CD14-positive monocyte (primary cell): ENCODE measurements around the gene SEMA3C. TPM values are rescaled to one million over a fixed set of nuclear protein-coding genes. Genes with fewer than 3 reads are reported as not detected.
A peak's percentile ranks its signal among the peaks of the same experiment; 100 is the strongest.

Experiments
- DNase-seq, 3 donors: peaks; one replicate each; pipeline ENCODE4 v3.0.0-alpha.2; 2011 to 2022
- H2AFZ ChIP-seq: 2 replicates; pipeline ENCODE4 v1.6.0; 2012; ENCODE audit warnings: mild to moderate bottlenecking, low read depth, low read length, inconsistent platforms; ENCODE audit not compliant: insufficient read depth, poor library complexity, severe bottlenecking
- H3K27ac ChIP-seq, 2 donors: 1 replicate in 1 of 2; 2 replicates in 1 of 2; pipeline ENCODE4 v1.5.1; 2012 to 2013; ENCODE audit warnings: low read length in 2 of 2, control low read depth in 1 of 2, inconsistent platforms in 1 of 2, low read depth in 1 of 2, mild to moderate bottlenecking in 1 of 2
- H3K27me3 ChIP-seq, 2 donors: one replicate each; pipeline versions ENCODE4 v1.6.0 to v1.6.1; 2011 to 2013; ENCODE audit warnings: low read length in 2 of 2; ENCODE audit not compliant: control insufficient read depth in 2 of 2, insufficient read depth in 2 of 2
- H3K36me3 ChIP-seq, 2 donors: replicated peaks in 1 of 2; 1 replicate in 1 of 2; 2 replicates in 1 of 2; pipeline versions ENCODE4 v1.5.1 to v1.6.1; 2012 to 2013; ENCODE audit warnings: low read length in 2 of 2, control low read depth in 1 of 2, inconsistent platforms in 1 of 2, mild to moderate bottlenecking in 1 of 2; ENCODE audit not compliant: insufficient read depth in 2 of 2, control insufficient read depth in 1 of 2
- H3K4me1 ChIP-seq, 2 donors: 1 replicate in 1 of 2; 2 replicates in 1 of 2; pipeline versions ENCODE4 v1.5.1 to v1.6.1; 2012 to 2013; ENCODE audit warnings: low read length in 2 of 2, control low read depth in 1 of 2, inconsistent platforms in 1 of 2, mild to moderate bottlenecking in 1 of 2, moderate library complexity in 1 of 2; ENCODE audit not compliant: insufficient read depth in 2 of 2, control insufficient read depth in 1 of 2
- H3K4me2 ChIP-seq: replicated peaks from 2 replicates; pipeline ENCODE3; 2012; ENCODE audit warnings: low read length, moderate library complexity, mild to moderate bottlenecking; ENCODE audit not compliant: poor library complexity, severe bottlenecking; ENCODE audit errors: extremely low read depth
- H3K4me3 ChIP-seq, 3 experiments: fragments of 200-600 bp in 1 of 3; sonication (generic) in 1 of 3; replicated peaks in 1 of 3; 1 replicate in 2 of 3; 2 replicates in 1 of 3; pipeline ENCODE4 v1.5.1; 2011 to 2013; ENCODE audit warnings: low read length in 3 of 3, mild to moderate bottlenecking in 3 of 3, control low read depth in 2 of 3, low read depth in 2 of 3, inconsistent platforms in 1 of 3, moderate library complexity in 1 of 3
- H3K79me2 ChIP-seq: 2 replicates; pipeline ENCODE4 v1.6.0; 2012; ENCODE audit warnings: mild to moderate bottlenecking, control low read depth, inconsistent platforms, low read length, moderate library complexity; ENCODE audit not compliant: insufficient read depth
- H3K9ac ChIP-seq: 2 replicates; pipeline ENCODE4 v1.6.0; 2017; ENCODE audit warnings: low read length, mild to moderate bottlenecking; ENCODE audit not compliant: insufficient read depth, poor library complexity, severe bottlenecking
- H3K9me3 ChIP-seq, 2 donors: replicated peaks in 1 of 2; 1 replicate in 1 of 2; 2 replicates in 1 of 2; pipeline versions ENCODE4 v1.5.1 to v1.6.1; 2012 to 2013; ENCODE audit warnings: low read length in 2 of 2, control low read depth in 1 of 2; ENCODE audit not compliant: control insufficient read depth in 1 of 2, insufficient read depth in 1 of 2
- H4K20me1 ChIP-seq: 2 replicates; pipeline ENCODE4 v1.6.0; 2012; ENCODE audit warnings: mild to moderate bottlenecking, low read length, control low read depth, moderate library complexity; ENCODE audit not compliant: insufficient read depth
- H3K27ac Mint-ChIP-seq, 7 donors: one replicate each; pipeline ENCODE4 v1.8.0; 2020; ENCODE audit warnings: mild to moderate bottlenecking in 7 of 7, mixed read lengths in 7 of 7, moderate library complexity in 6 of 7, inconsistent platforms in 2 of 7
- H3K27me3 Mint-ChIP-seq, 3 donors: one replicate each; pipeline ENCODE4 v1.8.0; 2021 to 2022; ENCODE audit warnings: low read depth in 3 of 3, mild to moderate bottlenecking in 3 of 3, mixed read lengths in 3 of 3, moderate library complexity in 3 of 3, inconsistent platforms in 1 of 3
- H3K36me3 Mint-ChIP-seq, 2 donors: one replicate each; pipeline ENCODE4 v1.8.0; 2020; ENCODE audit warnings: mixed read lengths in 2 of 2, inconsistent platforms in 1 of 2, mild to moderate bottlenecking in 1 of 2
- H3K4me1 Mint-ChIP-seq: one replicate; pipeline ENCODE4 v1.8.0; 2020; ENCODE audit warnings: mild to moderate bottlenecking, mixed read lengths
- H3K4me3 Mint-ChIP-seq, 2 donors: one replicate each; pipeline ENCODE4 v1.8.0; 2020; ENCODE audit warnings: mild to moderate bottlenecking in 2 of 2, mixed read lengths in 2 of 2, moderate library complexity in 1 of 2
- H3K9me3 Mint-ChIP-seq, 7 donors: one replicate each; pipeline ENCODE4 v1.8.0; 2020 to 2022; ENCODE audit warnings: mixed read lengths in 7 of 7, mild to moderate bottlenecking in 6 of 7, moderate library complexity in 6 of 7, inconsistent platforms in 2 of 7
- WGBS: methylation state at CpG from one replicate; pipeline ENCODE4 v1.1.5; 2013; ENCODE audit warnings: missing lambda C conversion rate; ENCODE audit not compliant: insufficient coverage; 5-methylcytosine and 5-hydroxymethylcytosine counted together
- intact Hi-C, 2 donors: fragments of 100-400 bp; cut with micrococcal nuclease; formaldehyde crosslinking; loops; one replicate each; pipeline versions ENCODE4 v1.15.0 to v1.15.1; 2023
- polyA minus RNA-seq: library from RNA; depleted of rRNA, polyadenylated mRNA; stranded (reverse); fragments of >200 nt; gene quantifications from 2 replicates; pipeline ENCODE4 v1.2.3, GENCODE V29; 2012
- polyA plus RNA-seq, 3 donors: library from polyadenylated mRNA; depleted of rRNA in 1 of 3; unstranded in 2 of 3; stranded (reverse) in 1 of 3; fragments of 300-500 nt in 2 of 3; fragments of >200 nt in 1 of 3; fragmentation: Illumina TruSeq in 2 of 3; gene quantifications; 1 replicate in 2 of 3; 2 replicates in 1 of 3; pipeline ENCODE4 v1.2.3, GENCODE V29; 2012 to 2021
- total RNA-seq, 12 experiments: library from RNA in 1 of 12; stranded (reverse) in 1 of 12; fragments of 120-200 nt in 1 of 12; gene quantifications; one replicate each; pipeline ENCODE4 v1.2.4 and lab custom pipeline; 2013 to 2026; ENCODE audit warnings: mixed read lengths in 6 of 12, inconsistent platforms in 1 of 12
- TF ChIP-seq, protein P1 (sequence below): fragments of 200-600 bp; IDR thresholded peaks from one replicate; pipeline ENCODE4 v1.8.0; 2022; ENCODE audit warnings: antibody characterized with exemption, mild to moderate bottlenecking

The SEMA3C gene
- 23.6 TPM for total RNA-seq (2013)
- polyA plus RNA-seq (10 to 100 TPM in 2 of 3 donors, 1 to 10 TPM in 1; 7.2 to 14.1 (median 13.7) TPM), polyA minus RNA-seq (15.8 and 21.3 TPM in 2 replicates), total RNA-seq (lab: John Stamatoyannopoulos, UW) (18.4 to 132 (median 31.2) reads per million in 11 experiments)

DNA sequence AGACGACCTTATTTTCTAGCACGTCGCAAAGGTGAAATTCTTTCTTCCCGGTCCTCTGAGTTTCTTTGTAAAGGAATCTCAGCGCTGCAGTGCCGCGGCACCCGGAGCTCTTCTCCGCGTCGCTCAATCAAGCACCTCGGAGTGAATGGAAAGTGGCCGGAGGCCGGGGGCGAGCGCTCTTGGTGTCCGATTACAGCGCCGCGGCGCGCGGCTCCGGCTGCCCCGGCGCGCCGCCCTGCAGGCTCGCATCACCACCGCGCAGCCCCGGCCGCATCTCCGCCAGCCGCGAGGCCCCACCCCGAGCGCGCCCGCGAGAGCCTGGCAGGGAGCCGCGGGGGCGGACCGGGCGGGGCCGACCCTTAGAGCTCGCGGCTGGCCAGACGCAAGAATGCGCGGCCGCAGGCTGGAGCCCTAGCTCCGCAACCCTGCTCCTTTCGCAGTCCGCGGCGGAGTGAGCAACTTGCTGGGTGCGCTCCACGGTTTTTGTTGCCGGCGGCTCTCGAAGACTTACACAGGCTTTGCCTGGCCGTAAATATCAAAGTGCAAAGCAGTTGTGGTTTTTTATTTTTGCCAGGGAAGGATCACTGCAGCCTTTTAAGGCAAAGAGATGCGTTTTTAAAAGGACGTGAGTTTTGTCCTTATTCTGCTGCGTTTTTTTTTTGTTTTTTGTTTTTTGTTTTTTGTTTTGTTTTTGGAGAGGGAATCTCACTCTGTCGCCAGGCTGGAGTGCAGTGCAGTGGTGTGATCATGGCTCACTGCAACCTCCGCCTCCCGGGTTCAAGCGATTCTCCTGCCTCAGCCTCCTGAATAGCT lies at the start of gene SEMA3C:
TSS of gene SEMA3C (minus strand) at position 143 of the 813 bp plus-strand sequence. CDS start 2,270 bp downstream, outside the sequence.
- intact Hi-C loops, result loop anchor here in 1 of 2 donors (10.0 kb wide), 1 partner anchor 234 kb away; no protein-coding TSS in a partner anchor
- no peaks in the 10 kb centered on the region for H3K27me3 ChIP-seq
- under 1% methylated on average over 66 of the region's 71 CpGs for WGBS
- H3K27ac Mint-ChIP-seq, result peak within 1 kb of the TSS; percentile 88 to 94 (median 90)
- H3K36me3 Mint-ChIP-seq, result peaks cover 14 to 21% of the 10 kb centered on the region in 2 donors
- DNase-seq, result peak; percentile 73 to 78 (median 77)
- peak within 1 kb of the TSS; percentile 85 to 99 for H3K4me3 Mint-ChIP-seq
- peak within 1 kb of the TSS; percentile 82 for H3K4me2 ChIP-seq
- H3K4me1 Mint-ChIP-seq, result peaks cover 47% of the 10 kb centered on the region
- H3K27me3 Mint-ChIP-seq, result peaks cover 0 to 2% (median 2%) of the 10 kb centered on the region in 3 donors
- no peaks in the 10 kb centered on the region for H3K9me3 ChIP-seq
- TF ChIP-seq, protein P1, sequence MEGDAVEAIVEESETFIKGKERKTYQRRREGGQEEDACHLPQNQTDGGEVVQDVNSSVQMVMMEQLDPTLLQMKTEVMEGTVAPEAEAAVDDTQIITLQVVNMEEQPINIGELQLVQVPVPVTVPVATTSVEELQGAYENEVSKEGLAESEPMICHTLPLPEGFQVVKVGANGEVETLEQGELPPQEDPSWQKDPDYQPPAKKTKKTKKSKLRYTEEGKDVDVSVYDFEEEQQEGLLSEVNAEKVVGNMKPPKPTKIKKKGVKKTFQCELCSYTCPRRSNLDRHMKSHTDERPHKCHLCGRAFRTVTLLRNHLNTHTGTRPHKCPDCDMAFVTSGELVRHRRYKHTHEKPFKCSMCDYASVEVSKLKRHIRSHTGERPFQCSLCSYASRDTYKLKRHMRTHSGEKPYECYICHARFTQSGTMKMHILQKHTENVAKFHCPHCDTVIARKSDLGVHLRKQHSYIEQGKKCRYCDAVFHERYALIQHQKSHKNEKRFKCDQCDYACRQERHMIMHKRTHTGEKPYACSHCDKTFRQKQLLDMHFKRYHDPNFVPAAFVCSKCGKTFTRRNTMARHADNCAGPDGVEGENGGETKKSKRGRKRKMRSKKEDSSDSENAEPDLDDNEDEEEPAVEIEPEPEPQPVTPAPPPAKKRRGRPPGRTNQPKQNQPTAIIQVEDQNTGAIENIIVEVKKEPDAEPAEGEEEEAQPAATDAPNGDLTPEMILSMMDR, result no peak
- no peaks in the 10 kb centered on the region for H4K20me1 ChIP-seq
- peaks cover 4 to 17% of the 10 kb centered on the region in 2 donors for H3K36me3 ChIP-seq
- peak within 1 kb of the TSS; percentile 88 for H2AFZ ChIP-seq
- H3K79me2 ChIP-seq, result peaks cover 5% of the 10 kb centered on the region
- H3K27ac ChIP-seq, result peak within 1 kb of the TSS; percentile 73 to 85
- peak within 1 kb of the TSS; percentile 90 to 96 (median 90) for H3K4me3 ChIP-seq
- H3K4me1 ChIP-seq, result peaks cover 26 to 48% of the 10 kb centered on the region in 2 donors
- peak within 1 kb of the TSS; percentile 71 for H3K9ac ChIP-seq
- peaks cover 0 to 2% (median 0%) of the 10 kb centered on the region in 7 donors for H3K9me3 Mint-ChIP-seq

- peaks cover 2 to 9% of the 10 kb centered on the region in 2 donors for H3K4me1 ChIP-seq
- H3K4me3 ChIP-seq, result no peak overlapping the region
- H3K9me3 Mint-ChIP-seq, result peaks cover 0 to 17% (median 3%) of the 10 kb centered on the region in 7 donors
- no peak overlapping the region for H3K27ac Mint-ChIP-seq
- H2AFZ ChIP-seq, result no peak overlapping the region
- no peak overlapping the region for H3K4me3 Mint-ChIP-seq
- H3K4me2 ChIP-seq, result no peak overlapping the region
- no peaks in the 10 kb centered on the region for H3K9me3 ChIP-seq
- H3K79me2 ChIP-seq, result no peaks in the 10 kb centered on the region
- H3K36me3 Mint-ChIP-seq, result peaks cover 0 to 3% of the 10 kb centered on the region in 2 donors
- no peak overlapping the region for H3K9ac ChIP-seq
- no peaks in the 10 kb centered on the region for H3K27me3 Mint-ChIP-seq
- peaks cover 13% of the 10 kb centered on the region for H3K4me1 Mint-ChIP-seq
- H3K27me3 ChIP-seq, result no peaks in the 10 kb centered on the region
- H3K27ac ChIP-seq, result no peak overlapping the region
- intact Hi-C loops, result no loop called here
- TF ChIP-seq, protein P1, result no peak
- 100% methylated on average over 1 of the region's 2 CpGs for WGBS
- H3K36me3 ChIP-seq, result no peaks in the 10 kb centered on the region
- H4K20me1 ChIP-seq, result no peaks in the 10 kb centered on the region
- DNase-seq, result no peak
These were observed 49.8 kb upstream of the SEMA3C start for GRCh38 chr7:80968606-80969005.
